C4-2B (cell line): ENCODE results near the gene ADM5.

Experiments
- ZFX ChIP-seq: fragments of 450-650 bp; IDR thresholded peaks from 2 replicates; pipeline ENCODE4 v1.6.1; 2017
- TF ChIP-seq, protein P1 (sequence below): fragments of 450-650 bp; conservative IDR thresholded peaks from 2 replicates; pipeline ENCODE4 v1.5.1; 2017; ENCODE audit warnings: mild to moderate bottlenecking

DNA sequence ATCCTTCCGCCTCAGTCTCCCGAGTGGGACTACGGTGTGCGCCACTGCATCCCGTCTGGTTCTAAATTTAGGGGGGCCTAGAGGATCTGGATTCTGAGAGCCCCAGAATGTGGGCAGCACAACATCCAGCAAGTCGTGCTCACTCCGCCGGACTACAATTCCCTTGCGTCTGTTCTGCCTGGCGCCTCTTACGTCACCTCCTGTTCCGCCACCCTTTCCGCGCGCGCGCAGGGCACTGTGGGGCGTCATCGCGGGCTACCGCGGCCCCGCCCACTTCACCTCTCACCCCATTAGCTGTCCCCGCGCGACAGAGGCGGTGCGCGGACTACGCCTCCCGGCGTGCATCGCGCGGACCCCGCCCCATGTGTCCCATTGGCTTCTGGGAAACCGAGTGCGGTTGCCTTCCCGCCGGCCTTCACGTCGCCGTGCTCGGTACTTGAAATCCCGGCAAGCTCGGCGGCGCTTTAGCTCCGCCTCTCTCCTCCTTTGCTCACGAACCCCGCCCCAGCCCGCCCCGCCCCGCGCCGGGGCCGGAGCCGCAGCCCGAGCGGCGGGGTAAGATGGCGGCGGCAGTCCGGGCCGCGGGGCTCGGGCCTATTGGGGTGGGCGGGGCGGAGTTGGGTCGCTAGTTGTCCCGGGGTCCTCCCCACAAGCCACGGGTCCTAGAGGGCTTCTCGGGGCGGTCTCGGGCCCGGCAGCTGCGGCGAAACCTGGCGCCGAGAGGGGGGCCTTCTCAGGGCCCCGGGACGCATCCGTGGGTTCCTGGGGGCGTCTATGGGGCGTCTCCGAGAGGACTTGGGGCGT lies 47.5 kb upstream of the ADM5 start, which contains the start of gene SCAF1:
- TF ChIP-seq, protein P1, sequence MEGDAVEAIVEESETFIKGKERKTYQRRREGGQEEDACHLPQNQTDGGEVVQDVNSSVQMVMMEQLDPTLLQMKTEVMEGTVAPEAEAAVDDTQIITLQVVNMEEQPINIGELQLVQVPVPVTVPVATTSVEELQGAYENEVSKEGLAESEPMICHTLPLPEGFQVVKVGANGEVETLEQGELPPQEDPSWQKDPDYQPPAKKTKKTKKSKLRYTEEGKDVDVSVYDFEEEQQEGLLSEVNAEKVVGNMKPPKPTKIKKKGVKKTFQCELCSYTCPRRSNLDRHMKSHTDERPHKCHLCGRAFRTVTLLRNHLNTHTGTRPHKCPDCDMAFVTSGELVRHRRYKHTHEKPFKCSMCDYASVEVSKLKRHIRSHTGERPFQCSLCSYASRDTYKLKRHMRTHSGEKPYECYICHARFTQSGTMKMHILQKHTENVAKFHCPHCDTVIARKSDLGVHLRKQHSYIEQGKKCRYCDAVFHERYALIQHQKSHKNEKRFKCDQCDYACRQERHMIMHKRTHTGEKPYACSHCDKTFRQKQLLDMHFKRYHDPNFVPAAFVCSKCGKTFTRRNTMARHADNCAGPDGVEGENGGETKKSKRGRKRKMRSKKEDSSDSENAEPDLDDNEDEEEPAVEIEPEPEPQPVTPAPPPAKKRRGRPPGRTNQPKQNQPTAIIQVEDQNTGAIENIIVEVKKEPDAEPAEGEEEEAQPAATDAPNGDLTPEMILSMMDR = no peak
- TF ChIP-seq ZFX = no peak; the same call in 1 of the 2 replicates
